Heart left ventricle (tissue), 16 donors: Measurements from ENCODE around the gene ADM. TPM values are rescaled to one million over a fixed set of nuclear protein-coding genes. Genes with fewer than 3 reads are reported as not detected.

ENCODE experiments used
- ATAC-seq, 4 donors: fragments of 200-7000 bp; cut with Tn5 transposase; one replicate each; pipeline ENCODE4 v1.9.1; 2020 to 2022; ENCODE audit warnings: moderate library complexity in 4 of 4, mild to moderate bottlenecking in 3 of 4, moderate number of reproducible peaks in 1 of 4
- DNase-seq, 5 donors: peaks; one replicate each; pipeline ENCODE4 v3.0.0-alpha.2; 2020
- H3K27ac ChIP-seq, 12 donors: fragments of 200-600 bp; sonication (generic) in 4 of 12; one replicate each; pipeline versions ENCODE4 v1.5.0 to v1.8.0; 2016 to 2022; ENCODE audit warnings: mild to moderate bottlenecking in 2 of 12
- H3K27me3 ChIP-seq, 9 donors: fragments of 200-600 bp; sonication (generic) in 2 of 9; one replicate each; pipeline versions ENCODE4 v1.5.1 to v1.8.0; 2016 to 2022; ENCODE audit warnings: mild to moderate bottlenecking in 3 of 9
- H3K36me3 ChIP-seq, 9 donors: fragments of 200-600 bp; sonication (generic) in 2 of 9; one replicate each; pipeline versions ENCODE4 v1.5.0 to v1.8.0; 2018 to 2022; ENCODE audit warnings: mild to moderate bottlenecking in 2 of 9
- H3K4me1 ChIP-seq, 12 donors: fragments of 200-600 bp; sonication (generic) in 4 of 12; one replicate each; pipeline versions ENCODE4 v1.5.0 to v1.8.0; 2016 to 2022; ENCODE audit warnings: mild to moderate bottlenecking in 3 of 12
- H3K4me3 ChIP-seq, 12 donors: fragments of 200-600 bp; sonication (generic) in 4 of 12; one replicate each; pipeline versions ENCODE4 v1.5.0 to v1.8.0; 2017 to 2022; ENCODE audit warnings: mild to moderate bottlenecking in 9 of 12, moderate library complexity in 4 of 12
- H3K9me3 ChIP-seq, 12 donors: fragments of 200-600 bp; sonication (generic) in 4 of 12; one replicate each; pipeline versions ENCODE4 v1.5.0 to v1.8.0; 2016 to 2022; ENCODE audit warnings: mild to moderate bottlenecking in 1 of 12
- POLR2A ChIP-seq, 2 donors: fragments of 450-650 bp; IDR thresholded peaks; one replicate each; pipeline ENCODE4 v1.6.1; 2017; ENCODE audit warnings: antibody characterized with exemption in 2 of 2, mild to moderate bottlenecking in 2 of 2, moderate library complexity in 2 of 2
- WGBS, 4 donors: extraction: QIAGEN DNeasy Blood & Tissue Kit in 2 of 4; methylation state at CpG; one replicate each; pipeline versions ENCODE4 v1.1.5 to v1.1.7; 2013 to 2018; 5-methylcytosine and 5-hydroxymethylcytosine counted together
- intact Hi-C, 10 donors: fragments of 100-400 bp; cut with DNase I; formaldehyde crosslinking; loops; one replicate each; pipeline versions ENCODE4 v1.11.1 to v1.14.2; 2022
- polyA plus RNA-seq, 2 donors: library from polyadenylated mRNA; stranded (reverse); fragments of 200-250 nt; gene quantifications; one replicate each; pipeline ENCODE4 v1.2.3, GENCODE V29; 2013
- total RNA-seq, 9 donors: library from RNA; depleted of rRNA in 2 of 9; stranded (reverse); fragments of >200 nt in 2 of 9; fragmentation: NEBNext Ultra II Directional in 3 of 9; extraction: Animal tissue kit (Norgen Biotek cat#: 25700) in 3 of 9; gene quantifications; one replicate each; pipeline versions ENCODE4 v1.1.0 to v1.2.4, GENCODE V29; 2016 to 2023
- TF ChIP-seq, protein P1 (sequence below), 12 donors: fragments of 200-600 bp; sonication (generic) in 4 of 12; IDR thresholded peaks; one replicate each; pipeline versions ENCODE4 v1.5.0 to v1.8.0; 2018 to 2022; ENCODE audit warnings: antibody characterized with exemption in 12 of 12, mild to moderate bottlenecking in 5 of 12
- donor health status: ischemic (EF 13 %, LVEDD 7.1; RV severe dilation, severe dysfunction).
- donor health status: healthy with polysubstance abuse.
- donor health status: DM: no; HTN: yes; CAD: no.
- donor health status: DM: no; HTN: no; CAD: no.
- donor health status: ischemic (EF 25% LVEDD 6.9; RV normal size, moderate dysfunction).
- donor health status: ischemic (EF 25% LVEDD 5.7; RV mildly dilated, moderate dysfunction).
- donor health status: healthy.
- donor health status: DM: yes; HTN: yes; CAD: no.
- donor health status: ischemic (EF 35%, LVEDD 5.7; RV mildly dilated, moderate dysfunction).
- donor health status: nonischemic (EF 11% LVEDD 7.7; RV severe dilation, severe dysfunction).
- donor health status: DM: yes; HTN: yes; CAD: no.
- donor health status: PGD.
- donor health status: ischemic (EF 29% LVEDD 5.4; RV normal size, mild dysfunction).
- donor health status: nonischemic (EF 23%, LVEDD 6.1; RV moderate dilation, normal function).

Gene ADM
- total and polyA plus RNA-seq, 11 donors, result 6.9 to 154 (median 16.8) TPM

- H3K27ac ChIP-seq, result no peak overlapping the region
- DNase-seq, result no peak
- no peaks in the 10 kb centered on the region for H3K36me3 ChIP-seq
- no peak for ATAC-seq
- no peak overlapping the region for H3K4me3 ChIP-seq
- intact Hi-C loops, result no loop called here
- TF ChIP-seq, protein P1, sequence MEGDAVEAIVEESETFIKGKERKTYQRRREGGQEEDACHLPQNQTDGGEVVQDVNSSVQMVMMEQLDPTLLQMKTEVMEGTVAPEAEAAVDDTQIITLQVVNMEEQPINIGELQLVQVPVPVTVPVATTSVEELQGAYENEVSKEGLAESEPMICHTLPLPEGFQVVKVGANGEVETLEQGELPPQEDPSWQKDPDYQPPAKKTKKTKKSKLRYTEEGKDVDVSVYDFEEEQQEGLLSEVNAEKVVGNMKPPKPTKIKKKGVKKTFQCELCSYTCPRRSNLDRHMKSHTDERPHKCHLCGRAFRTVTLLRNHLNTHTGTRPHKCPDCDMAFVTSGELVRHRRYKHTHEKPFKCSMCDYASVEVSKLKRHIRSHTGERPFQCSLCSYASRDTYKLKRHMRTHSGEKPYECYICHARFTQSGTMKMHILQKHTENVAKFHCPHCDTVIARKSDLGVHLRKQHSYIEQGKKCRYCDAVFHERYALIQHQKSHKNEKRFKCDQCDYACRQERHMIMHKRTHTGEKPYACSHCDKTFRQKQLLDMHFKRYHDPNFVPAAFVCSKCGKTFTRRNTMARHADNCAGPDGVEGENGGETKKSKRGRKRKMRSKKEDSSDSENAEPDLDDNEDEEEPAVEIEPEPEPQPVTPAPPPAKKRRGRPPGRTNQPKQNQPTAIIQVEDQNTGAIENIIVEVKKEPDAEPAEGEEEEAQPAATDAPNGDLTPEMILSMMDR (IDR thresholded peaks at IDR 0.05), result no peak
- TF ChIP-seq POLR2A (IDR thresholded peaks at IDR 0.05), result no peak
- H3K27me3 ChIP-seq, result no peaks in the 10 kb centered on the region
- peaks cover 0 to 17% (median 1%) of the 10 kb centered on the region in 12 donors for H3K4me1 ChIP-seq
- H3K9me3 ChIP-seq, result no peaks in the 10 kb centered on the region
Observed at GRCh38 chr11:10275714-10276113, 29.2 kb upstream of the ADM start.

DNA sequence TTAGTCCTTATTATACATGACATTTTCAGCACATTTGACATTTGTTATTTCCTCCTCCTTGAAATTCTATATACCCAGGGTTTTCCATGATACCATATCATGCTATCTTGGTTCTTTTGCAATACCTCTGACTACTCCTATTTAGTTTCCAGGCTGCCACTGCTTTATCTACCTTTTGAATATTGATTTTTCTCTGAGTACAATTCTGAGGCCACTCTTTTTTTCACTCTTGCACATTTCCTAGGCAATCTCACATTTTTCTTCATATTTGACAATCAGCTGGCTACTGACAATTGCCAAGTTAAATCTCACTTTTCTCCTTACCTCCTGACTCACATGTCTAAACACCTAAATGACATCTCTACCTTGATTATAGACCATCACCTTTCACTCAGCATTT is 22.8 kb upstream of the ADM start:
- H3K27ac ChIP-seq, result no peak overlapping the region
- H3K36me3 ChIP-seq, result no peaks in the 10 kb centered on the region
- intact Hi-C loops, result no loop called here
- TF ChIP-seq, protein P1 (IDR thresholded peaks at IDR 0.05), result no peak
- no peak for TF ChIP-seq POLR2A (IDR thresholded peaks at IDR 0.05)
- peaks cover 0 to 20% (median 5%) of the 10 kb centered on the region in 12 donors for H3K4me1 ChIP-seq
- ATAC-seq, result no peak
- H3K9me3 ChIP-seq, result no peaks in the 10 kb centered on the region
- no peak overlapping the region for H3K4me3 ChIP-seq
- no peaks in the 10 kb centered on the region for H3K27me3 ChIP-seq
- DNase-seq, result no peak

DNA sequence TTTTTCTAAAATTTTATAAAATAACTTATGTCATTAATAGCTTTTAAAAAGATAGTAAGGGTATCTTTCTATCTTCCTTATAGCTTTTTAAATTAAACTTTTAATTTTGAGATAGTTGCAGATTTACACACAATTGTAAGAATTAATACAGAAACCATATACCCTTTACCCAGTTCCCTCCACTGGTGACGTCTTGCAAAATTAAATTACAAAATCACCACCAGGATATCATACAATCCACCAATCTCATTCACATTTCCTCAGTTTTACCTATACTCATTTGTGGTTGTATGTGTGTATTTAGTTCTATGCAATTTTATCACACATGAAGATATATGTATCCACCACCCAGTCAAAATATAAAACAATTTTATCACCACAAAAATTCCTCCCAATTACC is 20.9 kb upstream of the ADM start:
- peaks cover 0 to 39% (median 5%) of the 10 kb centered on the region in 12 donors for H3K4me1 ChIP-seq
- ATAC-seq, result no peak
- no peak overlapping the region for H3K4me3 ChIP-seq
- H3K27me3 ChIP-seq, result no peaks in the 10 kb centered on the region
- H3K36me3 ChIP-seq, result peaks cover 0 to 4% (median 0%) of the 10 kb centered on the region in 9 donors
- DNase-seq, result no peak
- intact Hi-C loops, result no loop called here
- WGBS, 4 donors, result 78 to 87% (median 82%) methylated on average over 1 of the region's 1 CpG
- H3K9me3 ChIP-seq, result no peaks in the 10 kb centered on the region
- H3K27ac ChIP-seq, result no peak overlapping the region
- TF ChIP-seq, protein P1 (IDR thresholded peaks at IDR 0.05), result no peak
- no peak for TF ChIP-seq POLR2A (IDR thresholded peaks at IDR 0.05)

GRCh38 chr11:10285148-10285802 is 19.6 kb upstream of the ADM start:
- 86 to 95% (median 88%) methylated on average over 4 of the region's 4 CpGs for WGBS, 4 donors
- ATAC-seq, result peak in 1 of 4 donors; percentile 8
- no peak for DNase-seq
- peak overlapping the region in 1 of 12 donors; percentile 52 for H3K27ac ChIP-seq
- no peaks in the 10 kb centered on the region for H3K9me3 ChIP-seq
- peaks cover 0 to 52% (median 5%) of the 10 kb centered on the region in 12 donors for H3K4me1 ChIP-seq
- TF ChIP-seq POLR2A (IDR thresholded peaks at IDR 0.05), result no peak
- TF ChIP-seq, protein P1 (IDR thresholded peaks at IDR 0.05), result no peak
- intact Hi-C loops, result no loop called here
- H3K36me3 ChIP-seq, result peaks cover 0 to 6% (median 0%) of the 10 kb centered on the region in 9 donors
- H3K4me3 ChIP-seq, result no peak overlapping the region
- no peaks in the 10 kb centered on the region for H3K27me3 ChIP-seq
